Endothelial cell of umbilical vein (primary cell): ENCODE data around the gene OPCML.

Experiments
- CTCF ChIP-seq, 2 donors: IDR thresholded peaks; 1 replicate in 1 of 2; 2 replicates in 1 of 2; pipeline ENCODE4 v1.5.1; 2011; ENCODE audit warnings: low read length in 2 of 2, mild to moderate bottlenecking in 2 of 2, moderate library complexity in 2 of 2, control low read depth in 1 of 2, inconsistent platforms in 1 of 2, low read depth in 1 of 2; ENCODE audit not compliant: insufficient read depth in 1 of 2; ENCODE audit errors: extremely low read depth in 1 of 2
- MYC ChIP-seq: IDR thresholded peaks from one replicate; pipeline ENCODE4 v1.6.1; 2011; ENCODE audit warnings: mild to moderate bottlenecking, low read depth, low read length
- POLR2A ChIP-seq: IDR thresholded peaks from 2 replicates; pipeline ENCODE4 v1.6.1; 2012; ENCODE audit warnings: low read depth, mild to moderate bottlenecking, control low read depth, low read length
- POLR2AphosphoS5 ChIP-seq: IDR thresholded peaks from 2 replicates; pipeline ENCODE4 v1.6.1; 2012; ENCODE audit warnings: low read depth, mild to moderate bottlenecking, control low read depth, low read length, moderate library complexity; ENCODE audit not compliant: insufficient read depth

- TF ChIP-seq CTCF (IDR thresholded peaks at IDR 0.05; ENCODE audit: extremely low read depth in 1 of 2, insufficient read depth in 1 of 2, low read depth in 1 of 2, low read length in 2 of 2): no peak
- no peak for TF ChIP-seq MYC
- TF ChIP-seq POLR2AphosphoS5: no peak
- no peak for TF ChIP-seq POLR2A
These were observed 992.5 kb downstream of the OPCML start for GRCh38 chr11:132539590-132540368.
